Choroid plexus epithelial cell (primary cell): ENCODE data around the gene CD83.

Experiments used
- DNase-seq: peaks from one replicate; pipeline ENCODE4 v3.0.0-alpha.2; 2010; ENCODE audit warnings: low read depth
- H3K4me3 ChIP-seq: 2 replicates; pipeline ENCODE4 v1.5.1; 2011; ENCODE audit warnings: low read depth, mild to moderate bottlenecking, control low read depth, low read length, moderate library complexity
- TF ChIP-seq, protein P1 (sequence below): conservative IDR thresholded peaks from 2 replicates; pipeline ENCODE4 v1.5.1; 2011; ENCODE audit warnings: low read depth, mild to moderate bottlenecking, control low read depth, inconsistent platforms, low read length, moderate library complexity

The CD83 gene

DNA sequence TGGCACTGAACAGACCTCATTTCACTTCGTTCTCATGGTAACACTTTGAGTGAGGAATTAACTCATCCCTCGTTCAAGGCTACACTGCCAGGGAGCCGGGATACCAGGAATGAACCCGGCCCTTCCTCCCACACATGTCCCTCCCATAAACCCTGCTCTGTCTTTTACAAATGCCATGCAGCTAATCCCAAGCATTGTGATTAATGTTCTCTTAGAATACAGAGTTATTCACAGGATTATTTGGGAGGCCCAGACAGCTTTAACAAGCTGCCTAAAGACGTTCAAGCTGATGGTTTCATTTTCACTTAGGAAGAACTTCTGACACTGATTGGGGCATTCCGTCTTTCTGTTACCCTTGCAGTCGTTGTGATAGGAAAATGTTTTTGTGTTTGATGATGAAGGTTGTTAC lies 42.5 kb upstream of the CD83 start:
- peak; percentile 75 for DNase-seq
- peak overlapping the region; percentile 49 for H3K4me3 ChIP-seq
- TF ChIP-seq, protein P1, sequence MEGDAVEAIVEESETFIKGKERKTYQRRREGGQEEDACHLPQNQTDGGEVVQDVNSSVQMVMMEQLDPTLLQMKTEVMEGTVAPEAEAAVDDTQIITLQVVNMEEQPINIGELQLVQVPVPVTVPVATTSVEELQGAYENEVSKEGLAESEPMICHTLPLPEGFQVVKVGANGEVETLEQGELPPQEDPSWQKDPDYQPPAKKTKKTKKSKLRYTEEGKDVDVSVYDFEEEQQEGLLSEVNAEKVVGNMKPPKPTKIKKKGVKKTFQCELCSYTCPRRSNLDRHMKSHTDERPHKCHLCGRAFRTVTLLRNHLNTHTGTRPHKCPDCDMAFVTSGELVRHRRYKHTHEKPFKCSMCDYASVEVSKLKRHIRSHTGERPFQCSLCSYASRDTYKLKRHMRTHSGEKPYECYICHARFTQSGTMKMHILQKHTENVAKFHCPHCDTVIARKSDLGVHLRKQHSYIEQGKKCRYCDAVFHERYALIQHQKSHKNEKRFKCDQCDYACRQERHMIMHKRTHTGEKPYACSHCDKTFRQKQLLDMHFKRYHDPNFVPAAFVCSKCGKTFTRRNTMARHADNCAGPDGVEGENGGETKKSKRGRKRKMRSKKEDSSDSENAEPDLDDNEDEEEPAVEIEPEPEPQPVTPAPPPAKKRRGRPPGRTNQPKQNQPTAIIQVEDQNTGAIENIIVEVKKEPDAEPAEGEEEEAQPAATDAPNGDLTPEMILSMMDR, result no peak

- TF ChIP-seq, protein P1, result no peak
- no peak overlapping the region for H3K4me3 ChIP-seq
- no peak for DNase-seq
Measured at GRCh38 chr6:14077193-14077867, 40.2 kb upstream of the CD83 start.

GRCh38 chr6:14079433-14079832 lies 38.1 kb upstream of the CD83 start:
- DNase-seq, result peak; percentile 21
- no peak overlapping the region for H3K4me3 ChIP-seq
- TF ChIP-seq, protein P1, result no peak

DNA sequence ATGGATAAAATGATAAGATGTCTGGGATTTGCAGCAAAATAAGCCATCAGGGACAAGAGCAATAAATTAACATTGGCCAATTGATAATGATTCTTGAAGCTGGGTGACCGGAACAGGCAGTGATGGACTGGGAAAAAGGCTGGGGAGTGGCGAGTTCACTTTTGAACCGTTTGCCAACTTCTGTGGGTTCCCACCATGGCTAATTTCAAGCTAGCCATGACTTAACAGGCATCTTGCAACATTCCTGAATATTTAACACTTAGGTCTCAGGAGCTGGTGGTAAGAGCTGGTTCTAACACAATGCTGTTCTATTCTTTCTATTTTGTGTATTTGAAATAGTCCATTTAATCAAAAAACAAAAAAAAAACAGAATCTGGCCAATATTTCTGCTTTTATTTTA lies 37.6 kb upstream of the CD83 start:
- H3K4me3 ChIP-seq, result no peak overlapping the region
- TF ChIP-seq, protein P1, result no peak
- DNase-seq, result no peak

DNA sequence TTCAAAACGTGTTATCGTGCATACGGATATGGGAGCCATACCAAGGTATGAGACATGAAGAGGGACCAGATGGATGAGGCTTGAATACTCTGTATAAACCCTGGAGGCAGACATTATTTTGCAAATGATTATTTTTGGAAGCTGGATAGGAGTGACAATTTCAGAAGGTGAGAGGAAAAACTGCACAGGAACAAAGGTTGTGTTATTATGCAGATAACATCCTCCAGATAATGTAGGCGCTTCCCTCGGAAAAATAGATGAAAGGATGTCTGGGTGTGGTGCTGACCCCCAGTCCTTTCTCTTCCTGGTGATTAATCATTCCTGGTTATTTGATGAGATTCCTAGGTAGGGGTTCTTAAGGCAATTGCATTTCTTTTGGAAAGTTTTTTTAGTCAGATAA lies 36.4 kb upstream of the CD83 start:
- no peak overlapping the region for H3K4me3 ChIP-seq
- TF ChIP-seq, protein P1, result no peak
- DNase-seq, result no peak

- TF ChIP-seq, protein P1, result no peak
- DNase-seq, result no peak
- no peak overlapping the region for H3K4me3 ChIP-seq
Measured at GRCh38 chr6:14082771-14083170, 34.8 kb upstream of the CD83 start.

DNA sequence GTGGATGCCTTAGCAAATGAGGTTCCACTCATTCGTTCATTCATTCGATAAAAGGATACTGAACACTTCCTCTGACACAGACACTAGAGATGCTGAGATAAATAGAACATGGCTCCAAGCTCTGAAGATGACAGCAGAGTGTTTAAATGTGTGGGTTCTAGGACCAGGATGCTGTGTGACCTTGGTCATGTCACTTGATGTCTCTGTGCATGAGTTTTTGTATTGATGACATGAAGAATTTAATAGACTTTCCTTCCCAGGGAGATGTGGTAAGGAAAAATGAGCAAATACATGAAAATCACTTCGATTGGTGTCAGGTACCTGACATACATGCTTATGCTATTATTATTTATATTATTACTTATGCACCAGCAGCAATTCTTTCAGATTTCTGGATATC lies 34.3 kb upstream of the CD83 start:
- no peak overlapping the region for H3K4me3 ChIP-seq
- no peak for DNase-seq
- TF ChIP-seq, protein P1, result no peak
